Measurements from ENCODE around the gene FBXL17. TPM values are rescaled to one million over a fixed set of nuclear protein-coding genes. Genes with fewer than 3 reads are reported as not detected.

Gene FBXL17
- total RNA-seq, 1 donor from 2014 or later, result 11.1 TPM

- no peak for DNase-seq (ENCODE audit: extremely low spot score, unreplicated experiment)
- Mint-ChIP-seq H3K27me3 (no peaks in the 10 kb centered on the region), H3K27ac (no peak overlapping the region), H3K36me3 (no peaks in the 10 kb centered on the region), H3K4me1 (ENCODE audit: unreplicated experiment) (no peaks in the 10 kb centered on the region), H3K4me3 (no peak overlapping the region), H3K9me3 (no peaks in the 10 kb centered on the region)
- no peak for TF ChIP-seq CTCF (conservative IDR thresholded peaks at IDR 0.05)
Observed at GRCh38 chr5:107964722-107965121, 417.2 kb downstream of the FBXL17 start.

GRCh38 chr5:107959573-107960279 is 422.2 kb downstream of the FBXL17 start:
- no peak for TF ChIP-seq CTCF (conservative IDR thresholded peaks at IDR 0.05)
- Mint-ChIP-seq H3K36me3 (no peaks in the 10 kb centered on the region), H3K27ac (no peak overlapping the region)

GRCh38 chr5:107958861-107959260 is 423.0 kb downstream of the FBXL17 start:
- H3K9me3 Mint-ChIP-seq, result no peaks in the 10 kb centered on the region
- no peak overlapping the region for H3K4me3 Mint-ChIP-seq
- DNase-seq (ENCODE audit: extremely low spot score, unreplicated experiment), result no peak
- H3K27me3 Mint-ChIP-seq, result no peaks in the 10 kb centered on the region
- no peak overlapping the region for H3K27ac Mint-ChIP-seq
- H3K4me1 Mint-ChIP-seq (ENCODE audit: unreplicated experiment), result peaks cover 5% of the 10 kb centered on the region
- no peak for TF ChIP-seq CTCF (conservative IDR thresholded peaks at IDR 0.05)
- H3K36me3 Mint-ChIP-seq, result no peaks in the 10 kb centered on the region

More at GRCh38 chr5:107959573-107960279, 422.2 kb downstream of the FBXL17 start:
- no peaks in the 10 kb centered on the region for H3K9me3 Mint-ChIP-seq
- H3K4me3 Mint-ChIP-seq, result no peak overlapping the region
- no peaks in the 10 kb centered on the region for H3K27me3 Mint-ChIP-seq
- peaks cover 5% of the 10 kb centered on the region for H3K4me1 Mint-ChIP-seq (ENCODE audit: unreplicated experiment)
- no peak for DNase-seq (ENCODE audit: extremely low spot score, unreplicated experiment)

GRCh38 chr5:107958432-107958831 is 423.5 kb downstream of the FBXL17 start:
- no peak for DNase-seq (ENCODE audit: extremely low spot score, unreplicated experiment)
- H3K4me1 Mint-ChIP-seq (ENCODE audit: unreplicated experiment), result peaks cover 5% of the 10 kb centered on the region
- no peak overlapping the region for H3K27ac Mint-ChIP-seq
- H3K36me3 Mint-ChIP-seq, result peaks cover 2% of the 10 kb centered on the region
- H3K4me3 Mint-ChIP-seq, result no peak overlapping the region
- H3K9me3 Mint-ChIP-seq, result peaks cover 3% of the 10 kb centered on the region
- no peak for TF ChIP-seq CTCF (conservative IDR thresholded peaks at IDR 0.05)
- H3K27me3 Mint-ChIP-seq, result no peaks in the 10 kb centered on the region

GRCh38 chr5:107957051-107957450 is 424.8 kb downstream of the FBXL17 start:
- peaks cover 4% of the 10 kb centered on the region for H3K36me3 Mint-ChIP-seq
- no peaks in the 10 kb centered on the region for H3K27me3 Mint-ChIP-seq
- no peak for TF ChIP-seq CTCF (conservative IDR thresholded peaks at IDR 0.05)
- peaks cover 5% of the 10 kb centered on the region for H3K4me1 Mint-ChIP-seq (ENCODE audit: unreplicated experiment)
- peaks cover 4% of the 10 kb centered on the region for H3K9me3 Mint-ChIP-seq
- DNase-seq (ENCODE audit: extremely low spot score, unreplicated experiment), result no peak
- no peak overlapping the region for H3K27ac Mint-ChIP-seq
- H3K4me3 Mint-ChIP-seq, result no peak overlapping the region
